HG03565 (cell line): ENCODE measurements around the gene PRX.
"Not testable (repeated sequence)": the region's sequence is repeated elsewhere in the genome, so short reads cannot be mapped to it uniquely, and the experiment has no call there.

Experiments used
- ATAC-seq: cut with Tn5 transposase; IDR thresholded peaks from one replicate; pipeline ENCODE4 v1.9.1; 2021; ENCODE audit warnings: mild to moderate bottlenecking, moderate library complexity; ENCODE audit not compliant: unreplicated experiment

Gene PRX

DNA sequence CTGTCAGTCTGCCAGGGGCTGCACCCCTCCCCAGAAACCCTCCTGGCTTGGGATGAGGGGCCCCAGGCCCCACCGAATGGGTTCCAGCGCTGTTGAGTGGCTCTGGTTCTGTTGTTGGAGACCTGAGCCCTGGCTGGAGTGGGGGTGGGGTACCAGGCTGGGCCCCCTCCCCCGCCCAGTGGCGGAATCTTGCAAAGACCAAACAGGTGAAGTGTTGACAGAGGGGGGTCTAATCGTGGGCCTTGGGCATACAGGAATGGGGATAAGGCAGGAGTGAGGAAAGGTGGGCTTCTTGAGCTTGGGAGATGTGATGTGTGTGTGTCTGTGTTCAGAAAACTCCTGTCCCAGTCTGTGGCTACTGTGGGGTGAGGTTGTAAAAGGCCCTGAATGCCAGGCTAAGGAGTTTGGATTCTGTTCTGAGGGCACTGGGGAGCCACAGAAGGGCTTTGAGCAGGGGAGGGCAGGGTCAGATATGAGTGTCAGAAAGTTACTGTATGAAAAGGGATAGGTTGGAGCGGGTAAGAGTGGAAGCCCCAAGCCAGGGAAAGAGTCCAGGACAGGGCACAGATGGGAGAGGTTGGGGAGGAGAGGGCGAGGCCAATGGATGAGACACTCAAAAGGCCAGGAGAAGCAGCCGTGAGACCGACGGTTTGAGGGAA lies 23.0 kb downstream of the PRX start, which contains the start of gene HIPK4:
HIPK4 (minus strand) TSS at position 98 of the 659 bp plus-strand sequence. CDS start 279 bp downstream, outside the sequence.
- ATAC-seq = no peak

- no peak for ATAC-seq
These were observed 23.6 kb downstream of the PRX start for GRCh38 chr19:40389404-40390083.

GRCh38 chr19:40388481-40388880 lies 24.7 kb downstream of the PRX start:
- no peak for ATAC-seq

GRCh38 chr19:40387155-40387554 lies 26.0 kb downstream of the PRX start:
- no peak for ATAC-seq

GRCh38 chr19:40383668-40384248 lies 29.4 kb downstream of the PRX start:
- no peak for ATAC-seq

DNA sequence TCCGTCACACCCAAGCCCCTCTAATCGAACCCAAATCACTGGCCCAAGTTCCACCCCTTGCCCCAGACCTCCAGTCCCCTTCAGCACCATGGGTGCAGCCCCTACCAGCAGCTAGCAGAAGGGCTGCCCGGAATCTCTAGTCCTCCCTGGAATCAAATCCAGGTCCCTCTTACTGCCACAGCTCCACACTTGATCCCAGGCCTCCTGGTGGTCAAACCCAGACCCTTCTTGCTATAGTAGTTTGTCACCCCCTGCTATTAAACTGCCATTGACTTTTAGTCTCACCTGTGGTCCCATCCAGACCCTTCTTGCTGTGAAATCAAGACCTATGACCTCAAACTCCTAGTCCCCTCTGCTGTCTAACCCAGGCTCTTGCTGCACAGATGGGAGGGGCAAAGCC lies 31.9 kb downstream of the PRX start:
- no peak for ATAC-seq

DNA sequence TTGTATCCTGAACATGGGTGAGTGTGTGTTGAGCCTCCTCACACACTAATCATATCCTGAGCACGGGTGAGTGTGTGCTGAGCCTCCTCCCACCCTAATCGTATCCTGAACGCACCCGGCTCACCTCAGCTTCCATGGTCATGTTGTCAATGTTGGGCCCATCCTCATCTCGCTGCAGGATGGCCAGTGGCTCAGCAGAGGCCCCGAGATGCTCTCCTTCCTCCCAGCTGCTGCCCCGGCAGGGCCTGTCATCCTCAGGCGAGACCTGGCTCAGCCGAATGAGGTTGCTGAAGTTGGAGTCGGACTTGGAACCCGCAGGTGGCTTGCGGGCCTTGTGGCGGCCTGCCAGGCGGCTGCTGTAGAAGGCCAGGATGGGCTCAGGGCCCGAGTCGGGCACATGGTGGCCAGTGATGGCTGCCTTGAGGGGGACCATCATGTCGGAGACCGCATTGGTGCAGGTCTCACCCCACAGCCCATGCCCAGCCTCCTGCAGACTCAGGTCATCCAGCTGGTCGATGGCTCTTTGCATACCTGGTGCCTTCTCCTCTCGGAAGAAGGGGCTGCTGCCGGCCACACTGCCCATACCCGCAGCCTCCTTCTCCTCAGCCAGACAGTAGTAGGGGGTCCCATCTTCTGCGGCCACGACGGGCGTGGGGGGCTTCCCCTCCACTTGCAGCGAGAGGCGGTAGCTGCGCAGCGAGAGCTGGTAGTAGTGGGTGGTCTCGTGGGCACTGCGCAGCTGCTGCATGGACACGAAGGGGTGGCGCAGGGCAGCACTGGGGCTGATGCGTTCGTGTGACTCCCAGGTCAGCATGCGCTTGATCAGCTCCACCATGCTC lies 32.8 kb downstream of the PRX start:
- ATAC-seq = no peak

- ATAC-seq = no peak
These were observed 33.6 kb downstream of the PRX start for GRCh38 chr19:40379446-40380198.

DNA sequence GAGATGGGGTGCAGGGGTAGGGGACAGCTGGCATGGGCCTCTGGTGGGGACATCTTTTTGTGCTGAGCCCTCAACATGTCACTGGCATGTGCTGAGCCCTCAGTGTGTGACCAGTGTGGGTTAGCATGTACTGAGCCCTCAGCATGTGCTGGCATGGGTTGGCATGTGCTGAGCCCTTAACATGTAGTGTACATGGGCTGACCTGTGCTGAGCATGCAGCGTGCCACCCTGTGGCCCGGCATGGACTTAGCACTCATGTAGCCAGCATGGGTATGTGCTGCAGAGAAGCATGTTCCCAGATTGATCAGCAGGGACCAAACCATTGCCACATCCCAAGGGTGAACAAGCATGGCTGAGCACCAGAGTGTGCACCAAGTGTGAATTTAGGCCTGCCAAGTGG lies 34.7 kb downstream of the PRX start:
- no peak for ATAC-seq

- ATAC-seq = no peak
These were observed 35.2 kb downstream of the PRX start for GRCh38 chr19:40377876-40378385.

- no peak for ATAC-seq
These were observed 36.8 kb downstream of the PRX start for GRCh38 chr19:40376286-40376862.

- ATAC-seq = no peak
These were observed 39.1 kb downstream of the PRX start for GRCh38 chr19:40374084-40374483.

DNA sequence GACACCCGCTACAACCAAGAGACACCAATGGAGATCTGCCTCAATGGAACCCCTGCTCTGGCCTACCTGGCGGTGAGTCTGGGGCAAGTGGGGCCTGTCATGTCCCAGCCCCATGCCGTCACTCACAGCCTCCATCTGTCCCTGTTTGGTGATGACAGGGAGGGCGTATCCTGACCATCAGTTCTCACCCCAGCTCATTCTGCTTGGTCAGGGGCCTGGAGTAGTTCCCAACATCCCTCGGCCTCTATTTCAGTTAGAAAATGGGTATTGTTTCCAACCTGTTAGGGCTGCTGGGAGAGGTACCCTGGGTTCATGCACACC lies 41.4 kb downstream of the PRX start:
- ATAC-seq = no peak

DNA sequence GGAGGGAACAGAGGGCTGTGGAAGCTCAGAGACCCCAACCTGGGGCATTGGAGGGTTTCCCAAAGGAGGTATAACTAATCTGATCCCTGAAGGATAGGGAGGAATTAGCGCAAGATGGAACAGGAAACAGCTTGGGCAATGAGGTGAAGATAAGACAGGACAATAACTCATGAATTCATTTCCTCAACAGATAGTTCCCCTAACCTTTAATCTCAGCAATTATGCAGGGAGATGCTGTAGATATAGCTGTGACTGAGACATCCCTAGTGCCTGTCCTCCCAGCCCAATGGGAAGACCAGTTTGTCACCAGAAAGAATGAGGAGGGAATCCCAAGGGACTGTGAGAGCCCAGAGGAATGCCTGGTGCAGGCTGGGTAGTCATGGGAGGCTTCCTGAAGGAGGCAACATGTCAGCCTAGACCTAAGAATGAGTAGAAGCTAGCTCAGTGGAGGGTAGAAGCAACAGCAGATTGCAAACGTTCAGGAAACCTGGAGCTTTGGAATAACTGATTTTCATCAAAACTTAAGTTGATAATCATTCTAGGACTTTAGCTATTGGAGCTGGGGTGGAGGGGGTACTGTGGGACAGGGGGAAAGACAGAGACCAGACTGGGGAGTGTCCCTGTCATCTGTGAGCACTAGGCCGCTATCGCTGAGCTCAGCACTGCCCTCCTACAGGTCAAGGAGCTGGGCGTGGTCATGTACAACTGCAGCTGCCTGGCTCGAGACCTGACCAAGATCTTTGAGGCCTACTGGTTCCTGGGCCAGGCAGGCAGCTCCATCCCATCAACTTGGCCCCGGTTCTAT lies 42.0 kb downstream of the PRX start:
- no peak for ATAC-seq

DNA sequence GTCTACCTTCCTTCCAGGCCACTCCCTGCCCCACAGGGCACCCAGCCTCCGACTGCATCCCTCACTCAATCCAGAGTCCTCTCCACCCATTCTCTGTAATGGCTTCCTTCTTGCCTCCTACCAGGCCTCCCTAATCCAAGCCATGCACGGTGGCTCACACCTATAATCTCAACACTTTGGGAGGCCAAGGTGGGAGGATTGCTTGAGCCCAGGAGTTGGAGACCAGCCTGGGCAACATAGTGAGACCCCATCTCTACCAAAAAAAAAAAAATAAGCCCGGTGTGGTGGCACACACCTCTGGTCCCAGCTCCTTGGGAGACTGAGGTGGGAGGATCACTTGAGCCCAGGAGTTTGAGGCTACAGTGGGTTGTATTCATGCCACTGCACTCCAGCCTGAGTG lies 42.9 kb downstream of the PRX start:
- ATAC-seq = not testable (repeated sequence)

DNA sequence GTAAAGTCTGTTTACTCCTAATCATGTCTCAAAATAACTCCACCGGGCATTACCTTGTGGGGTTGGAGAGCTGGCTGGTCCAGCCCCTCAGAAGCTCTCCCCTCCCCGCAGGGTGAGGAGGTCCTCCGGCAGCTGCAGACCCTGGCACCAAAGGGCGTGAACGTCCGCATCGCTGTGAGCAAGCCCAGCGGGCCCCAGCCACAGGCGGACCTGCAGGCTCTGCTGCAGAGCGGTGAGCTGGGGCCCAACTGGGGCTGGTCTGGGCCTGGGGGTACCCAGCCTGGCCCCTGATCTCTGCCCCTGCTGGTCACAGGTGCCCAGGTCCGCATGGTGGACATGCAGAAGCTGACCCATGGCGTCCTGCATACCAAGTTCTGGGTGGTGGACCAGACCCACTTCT lies 43.4 kb downstream of the PRX start:
- no peak for ATAC-seq

- ATAC-seq = no peak
These were observed 45.4 kb downstream of the PRX start for GRCh38 chr19:40367577-40368434.
